HL-60 (cell line): ENCODE data around the gene GLRB.
"Not testable (repeated sequence)": the region's sequence is repeated elsewhere in the genome, so short reads cannot be mapped to it uniquely, and the experiment has no call there.

Experiments
- DNase-seq, 2 experiments: peaks; one replicate each; pipeline ENCODE4 v3.0.0-alpha.2; 2010 to 2020; ENCODE audit warnings: low read depth in 1 of 2, low spot score in 1 of 2
- H3K27ac ChIP-seq: fragments of 250-450 bp; sonication (Bioruptor Pico); replicated peaks from 2 replicates; pipeline ENCODE4 v1.5.1; 2020; ENCODE audit warnings: mild to moderate bottlenecking, moderate library complexity
- H3K27me3 ChIP-seq: fragments of 250-450 bp; sonication (Bioruptor Pico); 2 replicates; pipeline ENCODE4 v1.5.1; 2021; ENCODE audit warnings: mild to moderate bottlenecking, moderate library complexity; ENCODE audit not compliant: insufficient read depth, poor library complexity, severe bottlenecking
- H3K4me3 ChIP-seq: replicated peaks from 2 replicates; pipeline ENCODE4 v1.5.1; 2011; ENCODE audit warnings: mild to moderate bottlenecking, control low read depth, low read length; ENCODE audit not compliant: insufficient read depth
- GABPA ChIP-seq: IDR thresholded peaks from 2 replicates; pipeline ENCODE4 v1.6.1; 2012; ENCODE audit warnings: low read depth
- POLR2AphosphoS5 ChIP-seq: IDR thresholded peaks from 2 replicates; pipeline ENCODE4 v1.6.1; 2012; ENCODE audit warnings: low read depth
- SPI1 ChIP-seq: IDR thresholded peaks from 2 replicates; pipeline ENCODE4 v1.6.1; 2012; ENCODE audit warnings: low read depth, mild to moderate bottlenecking, borderline replicate concordance
- TF ChIP-seq, protein P1 (sequence below): IDR thresholded peaks from one replicate; pipeline ENCODE4 v1.5.1; 2011; ENCODE audit warnings: low read length, control low read depth, inconsistent platforms; ENCODE audit not compliant: insufficient read depth
- TF ChIP-seq, protein P2 (sequence below): IDR thresholded peaks from 2 replicates; pipeline ENCODE4 v1.6.1; 2012; ENCODE audit warnings: low read depth; ENCODE audit not compliant: insufficient replicate concordance

The GLRB gene

DNA sequence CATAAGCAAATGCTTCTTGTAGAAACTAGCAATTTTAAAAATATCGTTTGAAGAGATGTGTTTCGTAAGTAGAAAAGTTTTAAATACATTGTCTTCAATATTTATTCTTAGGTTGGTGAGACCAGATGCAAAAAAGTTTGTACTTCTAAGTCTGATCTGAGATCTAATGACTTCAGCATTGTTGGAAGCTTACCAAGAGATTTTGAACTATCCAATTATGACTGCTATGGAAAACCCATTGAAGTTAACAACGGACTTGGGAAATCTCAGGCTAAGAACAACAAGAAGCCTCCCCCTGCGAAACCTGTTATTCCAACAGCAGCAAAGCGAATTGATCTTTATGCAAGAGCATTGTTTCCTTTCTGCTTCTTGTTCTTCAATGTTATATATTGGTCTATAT is 94.4 kb downstream of the GLRB start:
- DNase-seq, result no peak
- H3K27ac ChIP-seq, result no peak overlapping the region
- H3K4me3 ChIP-seq, result no peak overlapping the region
- TF ChIP-seq, protein P1, sequence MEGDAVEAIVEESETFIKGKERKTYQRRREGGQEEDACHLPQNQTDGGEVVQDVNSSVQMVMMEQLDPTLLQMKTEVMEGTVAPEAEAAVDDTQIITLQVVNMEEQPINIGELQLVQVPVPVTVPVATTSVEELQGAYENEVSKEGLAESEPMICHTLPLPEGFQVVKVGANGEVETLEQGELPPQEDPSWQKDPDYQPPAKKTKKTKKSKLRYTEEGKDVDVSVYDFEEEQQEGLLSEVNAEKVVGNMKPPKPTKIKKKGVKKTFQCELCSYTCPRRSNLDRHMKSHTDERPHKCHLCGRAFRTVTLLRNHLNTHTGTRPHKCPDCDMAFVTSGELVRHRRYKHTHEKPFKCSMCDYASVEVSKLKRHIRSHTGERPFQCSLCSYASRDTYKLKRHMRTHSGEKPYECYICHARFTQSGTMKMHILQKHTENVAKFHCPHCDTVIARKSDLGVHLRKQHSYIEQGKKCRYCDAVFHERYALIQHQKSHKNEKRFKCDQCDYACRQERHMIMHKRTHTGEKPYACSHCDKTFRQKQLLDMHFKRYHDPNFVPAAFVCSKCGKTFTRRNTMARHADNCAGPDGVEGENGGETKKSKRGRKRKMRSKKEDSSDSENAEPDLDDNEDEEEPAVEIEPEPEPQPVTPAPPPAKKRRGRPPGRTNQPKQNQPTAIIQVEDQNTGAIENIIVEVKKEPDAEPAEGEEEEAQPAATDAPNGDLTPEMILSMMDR, result no peak
- TF ChIP-seq, protein P2, sequence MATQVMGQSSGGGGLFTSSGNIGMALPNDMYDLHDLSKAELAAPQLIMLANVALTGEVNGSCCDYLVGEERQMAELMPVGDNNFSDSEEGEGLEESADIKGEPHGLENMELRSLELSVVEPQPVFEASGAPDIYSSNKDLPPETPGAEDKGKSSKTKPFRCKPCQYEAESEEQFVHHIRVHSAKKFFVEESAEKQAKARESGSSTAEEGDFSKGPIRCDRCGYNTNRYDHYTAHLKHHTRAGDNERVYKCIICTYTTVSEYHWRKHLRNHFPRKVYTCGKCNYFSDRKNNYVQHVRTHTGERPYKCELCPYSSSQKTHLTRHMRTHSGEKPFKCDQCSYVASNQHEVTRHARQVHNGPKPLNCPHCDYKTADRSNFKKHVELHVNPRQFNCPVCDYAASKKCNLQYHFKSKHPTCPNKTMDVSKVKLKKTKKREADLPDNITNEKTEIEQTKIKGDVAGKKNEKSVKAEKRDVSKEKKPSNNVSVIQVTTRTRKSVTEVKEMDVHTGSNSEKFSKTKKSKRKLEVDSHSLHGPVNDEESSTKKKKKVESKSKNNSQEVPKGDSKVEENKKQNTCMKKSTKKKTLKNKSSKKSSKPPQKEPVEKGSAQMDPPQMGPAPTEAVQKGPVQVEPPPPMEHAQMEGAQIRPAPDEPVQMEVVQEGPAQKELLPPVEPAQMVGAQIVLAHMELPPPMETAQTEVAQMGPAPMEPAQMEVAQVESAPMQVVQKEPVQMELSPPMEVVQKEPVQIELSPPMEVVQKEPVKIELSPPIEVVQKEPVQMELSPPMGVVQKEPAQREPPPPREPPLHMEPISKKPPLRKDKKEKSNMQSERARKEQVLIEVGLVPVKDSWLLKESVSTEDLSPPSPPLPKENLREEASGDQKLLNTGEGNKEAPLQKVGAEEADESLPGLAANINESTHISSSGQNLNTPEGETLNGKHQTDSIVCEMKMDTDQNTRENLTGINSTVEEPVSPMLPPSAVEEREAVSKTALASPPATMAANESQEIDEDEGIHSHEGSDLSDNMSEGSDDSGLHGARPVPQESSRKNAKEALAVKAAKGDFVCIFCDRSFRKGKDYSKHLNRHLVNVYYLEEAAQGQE, result no peak
- no peak for TF ChIP-seq GABPA
- H3K27me3 ChIP-seq, result no peaks in the 10 kb centered on the region

DNA sequence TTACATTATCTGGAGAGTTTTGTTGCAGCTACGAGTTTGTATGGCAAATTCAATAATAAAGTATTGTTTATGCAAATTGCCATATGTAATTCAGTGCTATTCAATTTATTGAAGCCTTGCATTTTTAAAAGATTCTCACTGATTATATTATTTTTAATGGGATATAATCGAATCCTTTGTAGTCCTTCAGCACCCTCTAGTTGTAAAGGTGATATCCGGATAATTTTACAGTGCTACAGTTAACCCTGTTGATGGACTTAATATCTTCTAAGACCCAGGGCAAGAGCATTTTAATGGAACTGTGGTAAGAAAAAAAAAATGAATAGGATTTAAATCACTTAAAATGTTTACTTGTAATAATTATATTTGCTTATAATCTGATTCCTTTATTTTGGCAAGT is 96.1 kb downstream of the GLRB start:
- no peak for TF ChIP-seq POLR2AphosphoS5
- TF ChIP-seq GABPA, result no peak
- TF ChIP-seq, protein P1, result no peak
- no peak for TF ChIP-seq SPI1
- TF ChIP-seq, protein P2, result no peak
- DNase-seq, result no peak
- no peaks in the 10 kb centered on the region for H3K27me3 ChIP-seq

DNA sequence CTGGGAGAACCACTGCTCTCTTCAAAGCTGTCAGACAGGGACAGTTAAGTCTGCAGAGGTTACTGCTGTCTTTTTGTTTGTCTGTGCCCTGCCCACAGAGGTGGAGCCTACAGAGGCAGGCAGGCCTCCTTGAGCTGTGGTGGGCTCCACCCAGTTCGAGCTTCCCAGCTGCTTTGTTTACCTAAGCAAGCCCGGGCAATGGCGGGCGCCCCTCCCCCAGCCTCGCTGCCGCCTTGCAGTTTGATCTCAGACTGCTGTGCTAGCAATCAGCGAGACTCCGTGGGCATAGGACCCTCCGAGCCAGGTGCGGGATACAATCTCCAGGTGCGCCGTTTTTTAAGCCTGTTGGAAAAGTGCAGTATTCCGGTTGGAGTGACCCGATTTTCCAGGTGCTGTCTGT is 104.3 kb downstream of the GLRB start:
- H3K27ac ChIP-seq, H3K27me3 ChIP-seq, DNase-seq, H3K4me3 ChIP-seq: not testable (repeated sequence)

More for the DNA sequence above, 96.1 kb downstream of the GLRB start:
- Histone ChIP-seq H3K4me3 (no peak overlapping the region), H3K27ac (no peak overlapping the region)

DNA sequence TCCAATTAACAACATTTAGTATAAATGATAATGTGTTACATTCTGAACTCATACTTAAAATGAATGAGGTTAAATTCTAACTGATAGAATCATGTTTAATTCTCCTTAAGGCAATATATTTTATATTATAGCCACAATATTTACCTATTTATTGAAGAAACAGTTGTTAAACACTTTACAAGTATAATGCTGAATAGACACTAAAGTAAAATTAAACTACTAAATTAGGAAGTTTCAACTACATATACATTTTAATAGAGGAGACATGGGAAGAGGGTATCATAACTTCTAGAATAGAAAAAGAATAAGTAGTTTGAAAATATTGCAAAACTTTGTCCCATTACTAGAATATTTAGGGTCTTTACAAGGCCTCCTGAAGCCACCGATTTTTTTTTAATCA is 108.3 kb downstream of the GLRB start:
- Histone ChIP-seq H3K4me3 (no peak overlapping the region), H3K27me3 (no peaks in the 10 kb centered on the region), H3K27ac (no peak overlapping the region)
- TF ChIP-seq, protein P2, result no peak
- no peak for TF ChIP-seq SPI1
- no peak for TF ChIP-seq GABPA
- TF ChIP-seq POLR2AphosphoS5, result no peak
- TF ChIP-seq, protein P1, result no peak
- DNase-seq, result no peak
